Measurements from ENCODE around the gene CCNO. TPM values are rescaled to one million over a fixed set of nuclear protein-coding genes. Genes with fewer than 3 reads are reported as not detected.

CCNO gene
- total RNA-seq, 1 experiment from 2014 or later: 12.1 TPM

DNA sequence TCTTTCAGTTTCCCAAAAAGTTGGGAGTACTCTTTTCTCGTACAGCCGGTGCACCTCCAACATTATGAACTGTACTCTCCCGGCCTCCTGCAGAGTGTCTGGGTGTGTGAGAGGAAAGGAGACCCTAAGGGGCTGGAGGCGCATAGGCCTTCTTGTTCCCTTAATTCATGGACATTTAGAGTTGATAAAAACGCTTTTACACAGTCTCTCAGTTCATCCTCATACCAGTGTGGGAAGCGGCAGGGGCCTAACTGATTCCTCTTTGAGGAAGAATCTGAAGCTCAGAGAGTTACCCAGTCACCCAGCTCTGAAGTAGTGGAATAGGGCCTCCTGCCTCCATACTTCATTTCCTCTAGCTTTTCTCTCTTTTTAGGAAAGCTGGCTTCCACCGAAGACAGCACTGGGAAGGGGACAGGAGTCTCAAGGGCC is 9.6 kb downstream of the CCNO start:
- intact Hi-C loops (cut with micrococcal nuclease): no loop called here
- Histone ChIP-seq H3K36me3 (ENCODE audit: control insufficient read depth in 1 of 2, insufficient read depth in 2 of 2, low read length in 2 of 2) (peaks cover 5 to 6% of the 10 kb centered on the region in 2 experiments; a peak in 1 of 4 replicates), H3K27ac (ENCODE audit: low read depth, low read length) (no peak overlapping the region), H3K4me1 (ENCODE audit: control insufficient read depth in 1 of 2, insufficient read depth in 2 of 2, low read length in 2 of 2) (peaks cover 17 to 30% of the 10 kb centered on the region in 2 experiments), H3K4me3 (replicated peaks in 1 of 2; ENCODE audit: low read depth in 1 of 2, low read length in 2 of 2) (no peak overlapping the region), H2AFZ (ENCODE audit: low read depth, low read length, poor library complexity, severe bottlenecking) (no peak overlapping the region), H4K20me1 (ENCODE audit: insufficient read depth) (no peaks in the 10 kb centered on the region), H3K9ac (ENCODE audit: low read length) (no peak overlapping the region), H3K4me2 (ENCODE audit: low read length) (no peak overlapping the region), H3K79me2 (ENCODE audit: insufficient read depth, low read length) (peaks cover 3% of the 10 kb centered on the region; the same call in 1 of the 2 replicates), H3K9me2 (ENCODE audit: insufficient read depth) (no peaks in the 10 kb centered on the region), H3K9me3 (ENCODE audit: control insufficient read depth in 1 of 2, insufficient read depth in 1 of 2, low read depth in 1 of 2, low read length in 2 of 2) (no peaks in the 10 kb centered on the region), H3K27me3 (ENCODE audit: insufficient read depth, low read length) (no peaks in the 10 kb centered on the region)
- BruUV-seq (replicated peaks): no TSS peak
- DNase-seq (ENCODE audit: low read depth, low spot score): no peak
- CTCF ChIA-PET: no interaction called here
- ATAC-seq: no peak
- no peak for TF ChIP-seq ELF1 (IDR thresholded peaks at IDR 0.05; ENCODE audit: borderline replicate concordance, low read depth)
- TF ChIP-seq ZFX (IDR thresholded peaks at IDR 0.05): no peak
- no peak for TF ChIP-seq SRF (IDR thresholded peaks at IDR 0.05; ENCODE audit: low read depth)
- TF ChIP-seq TCF7L2 (IDR thresholded peaks at IDR 0.05; ENCODE audit: borderline replicate concordance, extremely low read depth, insufficient read depth, insufficient read length): no peak
- TF ChIP-seq, protein P1, sequence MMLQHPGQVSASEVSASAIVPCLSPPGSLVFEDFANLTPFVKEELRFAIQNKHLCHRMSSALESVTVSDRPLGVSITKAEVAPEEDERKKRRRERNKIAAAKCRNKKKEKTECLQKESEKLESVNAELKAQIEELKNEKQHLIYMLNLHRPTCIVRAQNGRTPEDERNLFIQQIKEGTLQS (IDR thresholded peaks at IDR 0.05): no peak
- TF ChIP-seq ZNF274 (IDR thresholded peaks at IDR 0.05; ENCODE audit: low read depth, low read length): no peak
- TF ChIP-seq EGR1 (IDR thresholded peaks at IDR 0.05; ENCODE audit: low read depth): no peak
- no peak for TF ChIP-seq RAD21 (IDR thresholded peaks at IDR 0.05; ENCODE audit: low read depth)
- no peak for TF ChIP-seq SIN3A (IDR thresholded peaks at IDR 0.05; ENCODE audit: low read depth)
- TF ChIP-seq YY1 (IDR thresholded peaks at IDR 0.05; ENCODE audit: extremely low read depth, insufficient replicate concordance, low read depth, low read length): no peak
- POLR2A ChIA-PET: no interaction called here
- RAD21 ChIA-PET (ENCODE audit: low non-redundant PET in 1 of 2, low total read pairs in 2 of 2, uncharacterized antibody in 2 of 2, unreplicated experiment in 2 of 2): no interaction called here
